HG03280 (cell line): ENCODE data around the gene SECISBP2.

ENCODE experiments used
- ATAC-seq: cut with Tn5 transposase; IDR thresholded peaks from one replicate; pipeline ENCODE4 v1.9.1; 2021; ENCODE audit warnings: mild to moderate bottlenecking, moderate library complexity; ENCODE audit not compliant: unreplicated experiment

SECISBP2 gene

GRCh38 chr9:89400403-89401116 lies 82.3 kb downstream of the SECISBP2 start:
- peak; percentile 66 for ATAC-seq

- ATAC-seq, result no peak
Measured at GRCh38 chr9:89402695-89403427, 84.6 kb downstream of the SECISBP2 start.

- no peak for ATAC-seq
Measured at GRCh38 chr9:89404074-89404473, 85.8 kb downstream of the SECISBP2 start.

- peak; percentile 50 for ATAC-seq
Measured at GRCh38 chr9:89405826-89406225, 87.5 kb downstream of the SECISBP2 start.

- ATAC-seq, result no peak
Measured at GRCh38 chr9:89407070-89407469, 88.8 kb downstream of the SECISBP2 start.

- no peak for ATAC-seq
Measured at GRCh38 chr9:89408628-89409101, 90.4 kb downstream of the SECISBP2 start.
